GM12878 (cell line): ENCODE measurements around the gene ADCY6. TPM values are rescaled to one million over a fixed set of nuclear protein-coding genes. Genes with fewer than 3 reads are reported as not detected.

Source experiments
- ATAC-seq: fragments of 200-7000 bp; cut with Tn5 transposase; 3 replicates; pipeline ENCODE4 v1.9.1; 2020; ENCODE audit warnings: mild to moderate bottlenecking, moderate library complexity
- BruUV-seq: library from RNA; stranded (reverse); fragments of 400-500 nt; replicated peaks from 2 replicates; lab custom pipeline; 2021; lab: Mats Ljungman, UMichigan
- CTCF ChIA-PET: fragments of 300-600 bp; sonication (Branson Sonifier 250); formaldehyde crosslinking; extraction: SDS; loops from one replicate; lab custom pipeline; 2021; ENCODE audit warnings: inconsistent platforms; lab: Yijun Ruan, JAX
- POLR2A ChIA-PET: fragments of 350-600 bp; formaldehyde crosslinking; extraction: SDS; loops from one replicate; lab custom pipeline; 2021; ENCODE audit warnings: inconsistent platforms; lab: Charles Lee
- RAD21 ChIA-PET: fragments of 300-600 bp; sonication (Branson Sonifier 250); formaldehyde crosslinking; loops from one replicate; lab custom pipeline; 2023; ENCODE audit warnings: antibody characterized with exemption; ENCODE audit not compliant: unreplicated experiment; lab: Charles Lee
- SMC1A ChIA-PET: fragments of 300-600 bp; sonication (Branson Sonifier 250); formaldehyde crosslinking; loops from one replicate; lab custom pipeline; 2023; ENCODE audit not compliant: unreplicated experiment, uncharacterized antibody; lab: Charles Lee
- DNase-seq: peaks from one replicate; pipeline ENCODE4 v3.0.0-alpha.2; 2011; ENCODE audit warnings: low read depth, low spot score
- FAIRE-seq: peaks from 3 replicates; lab custom pipeline; 2011; peaks lifted over from hg19 to GRCh38; lab: Jason Lieb, UNC
- H2AFZ ChIP-seq: 2 replicates; pipeline ENCODE4 v1.6.0; 2011; ENCODE audit warnings: low read depth, low read length, control low read depth; ENCODE audit not compliant: control insufficient read depth
- H3K27ac ChIP-seq: 2 replicates; pipeline ENCODE4 v1.5.1; 2011; ENCODE audit warnings: control low read depth; ENCODE audit not compliant: control insufficient read depth, insufficient read depth
- H3K27me3 ChIP-seq, 2 experiments: replicated peaks in 1 of 2; 2 replicates each; pipeline versions ENCODE4 v1.6.0 to v1.6.1; 2011; ENCODE audit warnings: low read length in 1 of 2; ENCODE audit not compliant: control insufficient read depth in 2 of 2, insufficient read depth in 2 of 2
- H3K36me3 ChIP-seq, 2 experiments: 2 replicates each; pipeline ENCODE4 v1.5.1; 2011; ENCODE audit warnings: low read length in 1 of 2; ENCODE audit not compliant: control insufficient read depth in 2 of 2, insufficient read depth in 2 of 2
- H3K4me1 ChIP-seq: 2 replicates; pipeline ENCODE4 v1.6.1; 2011; ENCODE audit warnings: mild to moderate bottlenecking, low read length, moderate library complexity, mixed read lengths; ENCODE audit not compliant: control insufficient read depth, insufficient read depth
- H3K4me2 ChIP-seq: 2 replicates; pipeline ENCODE4 v1.6.0; 2011; ENCODE audit warnings: control low read depth; ENCODE audit not compliant: control insufficient read depth, insufficient read depth
- H3K4me3 ChIP-seq: fragments of 200-600 bp; sonication (generic); 2 replicates; pipeline ENCODE4 v1.5.1; 2016
- H3K79me2 ChIP-seq: 2 replicates; pipeline ENCODE4 v1.6.0; 2011; ENCODE audit warnings: low read length; ENCODE audit not compliant: control insufficient read depth, insufficient read depth
- H3K9ac ChIP-seq: 2 replicates; pipeline ENCODE4 v1.8.0; 2011; ENCODE audit warnings: low read length, control low read depth, mixed read lengths; ENCODE audit not compliant: control insufficient read depth, insufficient read depth
- H3K9me3 ChIP-seq: replicated peaks from 3 replicates; pipeline ENCODE4 v1.5.1; 2011; ENCODE audit warnings: mild to moderate bottlenecking, low read length; ENCODE audit not compliant: control insufficient read depth, insufficient read depth
- H4K20me1 ChIP-seq: 2 replicates; pipeline ENCODE4 v1.6.0; 2011; ENCODE audit not compliant: control insufficient read depth, insufficient read depth
- ASH2L ChIP-seq: fragments of 300-600, 200-600 bp; sonication (generic); IDR thresholded peaks from 2 replicates; pipeline ENCODE4 v1.6.1; 2017; ENCODE audit warnings: low read depth, mild to moderate bottlenecking, borderline replicate concordance
- CBX5 ChIP-seq: sonication (generic); IDR thresholded peaks from 2 replicates; pipeline ENCODE4 v1.6.1; 2016; ENCODE audit warnings: low read depth, moderate library complexity, mild to moderate bottlenecking, inconsistent platforms
- CHD4 ChIP-seq: fragments of 200-600 bp; sonication (generic); IDR thresholded peaks from 2 replicates; pipeline ENCODE4 v1.6.1; 2016; ENCODE audit warnings: mild to moderate bottlenecking
- CREM ChIP-seq: IDR thresholded peaks from 2 replicates; pipeline ENCODE4 v1.6.1; 2014; ENCODE audit warnings: antibody characterized with exemption, low read depth
- ESRRA ChIP-seq: IDR thresholded peaks from 2 replicates; pipeline ENCODE4 v1.6.1; 2012; ENCODE audit warnings: mild to moderate bottlenecking, low read length, improper control_type of control experiment
- HCFC1 ChIP-seq: fragments of 150-350 bp; IDR thresholded peaks from 2 replicates; pipeline ENCODE4 v1.6.1; 2014; ENCODE audit warnings: low read length
- KDM1A ChIP-seq: fragments of 200-600 bp; sonication (generic); IDR thresholded peaks from 2 replicates; pipeline ENCODE4 v1.6.1; 2016; ENCODE audit warnings: borderline replicate concordance
- MEF2A ChIP-seq: IDR thresholded peaks from 2 replicates; pipeline ENCODE4 v1.6.1; 2011; ENCODE audit warnings: low read depth, mild to moderate bottlenecking, low read length, moderate library complexity; ENCODE audit not compliant: insufficient read depth
- NR2C2 ChIP-seq: IDR thresholded peaks from 2 replicates; pipeline ENCODE4 v1.6.1; 2011; ENCODE audit warnings: borderline replicate concordance, low read depth; ENCODE audit not compliant: control insufficient read depth, insufficient read length
- NRF1 ChIP-seq: conservative IDR thresholded peaks from 2 replicates; pipeline ENCODE4 v1.6.1; 2011; ENCODE audit warnings: mild to moderate bottlenecking, low read depth, low read length, improper control_type of control experiment
- POLR2A ChIP-seq: IDR thresholded peaks from 2 replicates; pipeline ENCODE4 v1.6.1; 2011; ENCODE audit warnings: low read depth, mild to moderate bottlenecking, low read length
- SMC3 ChIP-seq: IDR thresholded peaks from 2 replicates; pipeline ENCODE4 v1.6.1; 2011; ENCODE audit warnings: low read length, improper control_type of control experiment, borderline replicate concordance
- SP1 ChIP-seq: IDR thresholded peaks from one replicate; pipeline ENCODE4 v1.6.1; 2011; ENCODE audit warnings: low read depth, low read length
- SRF ChIP-seq, 2 experiments: IDR thresholded peaks; 2 replicates each; pipeline ENCODE4 v1.6.1; 2011; ENCODE audit warnings: low read depth in 2 of 2, low read length in 2 of 2, mild to moderate bottlenecking in 1 of 2, moderate library complexity in 1 of 2
- TAF1 ChIP-seq: IDR thresholded peaks from 2 replicates; pipeline ENCODE4 v1.6.1; 2011; ENCODE audit warnings: mild to moderate bottlenecking, low read depth, low read length, borderline replicate concordance
- TARDBP ChIP-seq: IDR thresholded peaks from 2 replicates; pipeline ENCODE4 v1.6.1; 2016; ENCODE audit warnings: borderline replicate concordance
- YBX1 ChIP-seq: fragments of 450-650 bp; IDR thresholded peaks from 2 replicates; pipeline ENCODE4 v1.6.1; 2016; ENCODE audit warnings: antibody characterized with exemption
- WGBS: methylation state at CpG from one replicate; pipeline ENCODE4 v1.1.6; 2016; ENCODE audit warnings: low lambda C conversion rate; ENCODE audit not compliant: insufficient replicate concordance, insufficient coverage; ENCODE audit errors: missing lambda C conversion rate; 5-methylcytosine and 5-hydroxymethylcytosine counted together
- in situ Hi-C: fragments of 300-500 bp; cut with MboI; formaldehyde crosslinking; loops from 9 replicates; pipeline ENCODE4 v1.14.3; 2018; ENCODE audit warnings: mixed read lengths
- intact Hi-C: fragments of 100-400 bp; cut with micrococcal nuclease; formaldehyde crosslinking; loops from one replicate; pipeline ENCODE4 v1.14.2; 2022; ENCODE audit not compliant: unreplicated experiment
- polyA plus RNA-seq, 11 experiments: library from polyadenylated mRNA; depleted of rRNA in 4 of 11; unstranded in 6 of 11; stranded (reverse) in 5 of 11; fragments of >200 nt; fragmentation: Nextera tagmentation in 4 of 11; fragmentation: Illumina TruSeq in 1 of 11; extraction: Ambion mirVana in 4 of 11; extraction: Trizol in 1 of 11; gene quantifications; 1 replicate in 1 of 11; 2 replicates in 10 of 11; pipeline versions ENCODE4 v1.2.1 to v1.2.3, GENCODE V29; 2011 to 2016; ENCODE audit warnings: inconsistent platforms in 2 of 11, missing spikeins in 2 of 11, low read depth in 1 of 11
- total RNA-seq, 4 experiments: library from RNA; depleted of rRNA in 3 of 4; stranded (reverse); fragments of >200 nt in 3 of 4; fragmentation: Illumina TruSeq in 1 of 4; extraction: Trizol in 1 of 4; gene quantifications; 2 replicates each; pipeline versions ENCODE4 v1.2.1 to v1.2.3, GENCODE V29; 2013 to 2021
- TF ChIP-seq, protein P1 (sequence below): IDR thresholded peaks from 2 replicates; pipeline ENCODE4 v1.6.1; 2011; ENCODE audit warnings: borderline replicate concordance, low read depth, mild to moderate bottlenecking, moderate library complexity, mixed read lengths, low read length; ENCODE audit not compliant: insufficient read depth; ENCODE audit errors: extremely low read length
- TF ChIP-seq, protein P2 (sequence below): IDR thresholded peaks from 2 replicates; pipeline ENCODE4 v1.6.1; 2011; ENCODE audit warnings: mild to moderate bottlenecking, low read depth, low read length, moderate library complexity; ENCODE audit not compliant: insufficient replicate concordance
- TF ChIP-seq, protein P3 (sequence below), 3 experiments: IDR thresholded peaks in 2 of 3; conservative IDR thresholded peaks in 1 of 3; 2 replicates each; pipeline ENCODE4 v1.5.1; 2011; ENCODE audit warnings: low read depth in 3 of 3, low read length in 3 of 3, mild to moderate bottlenecking in 3 of 3, control low read depth in 2 of 3, moderate library complexity in 2 of 3, inconsistent platforms in 1 of 3, mixed read lengths in 1 of 3; ENCODE audit not compliant: control insufficient read depth in 2 of 3, insufficient read depth in 1 of 3; ENCODE audit errors: extremely low read depth in 1 of 3
- TF ChIP-seq, protein P4 (sequence below): IDR thresholded peaks from 2 replicates; pipeline ENCODE4 v1.6.1; 2011; ENCODE audit warnings: low read depth, low read length, improper control_type of control experiment, borderline replicate concordance

Gene ADCY6
- total and polyA plus RNA-seq, 10 of the 15 experiments (the other 5 are each of a cell fraction or from before 2014, with no cell fraction given) = 0.03 to 2.0 (median 0.14) TPM; not detected in 1

DNA sequence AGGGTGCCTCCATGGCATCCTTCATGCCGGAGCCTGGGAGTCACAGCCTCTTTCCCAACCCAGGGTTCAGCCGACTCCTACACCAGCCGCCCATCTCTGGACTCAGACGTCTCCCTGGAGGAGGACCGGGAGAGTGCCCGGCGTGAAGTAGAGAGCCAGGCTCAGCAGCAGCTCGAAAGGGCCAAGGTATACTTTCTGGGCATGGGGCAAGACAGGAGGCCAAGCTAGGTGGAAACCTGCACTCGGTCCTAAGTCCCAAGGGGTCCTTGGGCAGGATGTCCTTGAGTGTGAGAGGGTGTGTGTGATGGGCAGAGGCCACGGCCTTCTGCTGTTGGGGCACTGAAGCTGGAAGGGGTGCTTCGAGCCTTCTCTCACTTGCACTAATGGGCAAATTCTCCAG, 34.4 kb upstream of the ADCY6 start (continued):
- TF ChIP-seq SMC3 = no peak
- TF ChIP-seq KDM1A = no peak
- TF ChIP-seq TARDBP = no peak
- no peak for TF ChIP-seq ESRRA
- no peak for TF ChIP-seq ASH2L
- TF ChIP-seq MEF2A = no peak

DNA sequence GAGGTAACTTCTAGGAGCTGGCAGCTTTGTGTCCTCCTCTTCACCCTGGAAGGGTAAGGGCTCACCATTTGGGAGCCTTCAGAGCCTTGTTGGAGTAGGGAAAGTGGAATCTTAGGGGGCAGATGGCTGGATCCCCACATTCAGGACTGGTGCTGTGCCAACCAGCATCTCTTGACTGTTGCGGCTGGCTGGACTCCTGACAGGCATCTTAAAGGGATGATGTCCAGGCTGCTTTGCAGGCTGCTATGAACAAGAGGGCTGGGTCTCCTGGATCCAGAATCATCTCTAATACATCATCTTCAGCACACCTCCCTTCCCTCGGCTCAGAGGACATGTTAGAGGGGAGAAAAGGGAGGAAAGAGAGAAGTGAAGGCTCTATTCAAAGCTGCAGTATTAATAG, 33.8 kb upstream of the ADCY6 start:
- SMC1A ChIA-PET = no interaction called here
- no peak overlapping the region for H3K4me3 ChIP-seq
- no TSS peak for BruUV-seq
- H3K4me1 ChIP-seq = peaks cover 4% of the 10 kb centered on the region; the same call in 1 of the 2 replicates
- H3K9ac ChIP-seq = no peak overlapping the region
- intact Hi-C loops (no loop called here), in situ Hi-C loops (no loop called here)
- H3K36me3 ChIP-seq = no peaks in the 10 kb centered on the region
- no peaks in the 10 kb centered on the region for H3K9me3 ChIP-seq
- H3K79me2 ChIP-seq = no peaks in the 10 kb centered on the region
- peaks cover 2% of the 10 kb centered on the region in 2 experiments; a peak in 3 of 4 replicates for H3K27me3 ChIP-seq
- FAIRE-seq (no peak), ATAC-seq (no peak), DNase-seq (no peak)
- no peaks in the 10 kb centered on the region for H4K20me1 ChIP-seq
- POLR2A ChIA-PET = no interaction called here
- 47% methylated on average over 2 of the region's 2 CpGs for WGBS
- CTCF ChIA-PET = interaction anchor here (0.6 to 4.2 kb wide), 3 partner anchors 8 to 82 kb away, joined by 3 to 26 read pairs (median 6); a partner anchor contains a TSS
- no peak overlapping the region for H3K4me2 ChIP-seq
- H2AFZ ChIP-seq = no peak overlapping the region
- RAD21 ChIA-PET = no interaction called here
- H3K27ac ChIP-seq = no peak overlapping the region
- TF ChIP-seq CHD4 (no peak), NRF1 (no peak), HCFC1 (no peak), CREM (no peak), SRF (IDR thresholded peaks at IDR 0.05; ENCODE audit: low read depth in 2 of 2, low read length in 2 of 2) (no peak), NR2C2 (no peak), YBX1 (no peak), SP1 (no peak), CBX5 (no peak), POLR2A (no peak), TAF1 (no peak)
- TF ChIP-seq, protein P1, sequence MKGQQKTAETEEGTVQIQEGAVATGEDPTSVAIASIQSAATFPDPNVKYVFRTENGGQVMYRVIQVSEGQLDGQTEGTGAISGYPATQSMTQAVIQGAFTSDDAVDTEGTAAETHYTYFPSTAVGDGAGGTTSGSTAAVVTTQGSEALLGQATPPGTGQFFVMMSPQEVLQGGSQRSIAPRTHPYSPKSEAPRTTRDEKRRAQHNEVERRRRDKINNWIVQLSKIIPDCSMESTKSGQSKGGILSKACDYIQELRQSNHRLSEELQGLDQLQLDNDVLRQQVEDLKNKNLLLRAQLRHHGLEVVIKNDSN = no peak
- TF ChIP-seq, protein P2, sequence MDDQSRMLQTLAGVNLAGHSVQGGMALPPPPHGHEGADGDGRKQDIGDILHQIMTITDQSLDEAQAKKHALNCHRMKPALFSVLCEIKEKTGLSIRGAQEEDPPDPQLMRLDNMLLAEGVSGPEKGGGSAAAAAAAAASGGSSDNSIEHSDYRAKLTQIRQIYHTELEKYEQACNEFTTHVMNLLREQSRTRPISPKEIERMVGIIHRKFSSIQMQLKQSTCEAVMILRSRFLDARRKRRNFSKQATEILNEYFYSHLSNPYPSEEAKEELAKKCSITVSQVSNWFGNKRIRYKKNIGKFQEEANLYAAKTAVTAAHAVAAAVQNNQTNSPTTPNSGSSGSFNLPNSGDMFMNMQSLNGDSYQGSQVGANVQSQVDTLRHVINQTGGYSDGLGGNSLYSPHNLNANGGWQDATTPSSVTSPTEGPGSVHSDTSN = no peak
- TF ChIP-seq, protein P3, sequence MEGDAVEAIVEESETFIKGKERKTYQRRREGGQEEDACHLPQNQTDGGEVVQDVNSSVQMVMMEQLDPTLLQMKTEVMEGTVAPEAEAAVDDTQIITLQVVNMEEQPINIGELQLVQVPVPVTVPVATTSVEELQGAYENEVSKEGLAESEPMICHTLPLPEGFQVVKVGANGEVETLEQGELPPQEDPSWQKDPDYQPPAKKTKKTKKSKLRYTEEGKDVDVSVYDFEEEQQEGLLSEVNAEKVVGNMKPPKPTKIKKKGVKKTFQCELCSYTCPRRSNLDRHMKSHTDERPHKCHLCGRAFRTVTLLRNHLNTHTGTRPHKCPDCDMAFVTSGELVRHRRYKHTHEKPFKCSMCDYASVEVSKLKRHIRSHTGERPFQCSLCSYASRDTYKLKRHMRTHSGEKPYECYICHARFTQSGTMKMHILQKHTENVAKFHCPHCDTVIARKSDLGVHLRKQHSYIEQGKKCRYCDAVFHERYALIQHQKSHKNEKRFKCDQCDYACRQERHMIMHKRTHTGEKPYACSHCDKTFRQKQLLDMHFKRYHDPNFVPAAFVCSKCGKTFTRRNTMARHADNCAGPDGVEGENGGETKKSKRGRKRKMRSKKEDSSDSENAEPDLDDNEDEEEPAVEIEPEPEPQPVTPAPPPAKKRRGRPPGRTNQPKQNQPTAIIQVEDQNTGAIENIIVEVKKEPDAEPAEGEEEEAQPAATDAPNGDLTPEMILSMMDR (IDR thresholded peaks at IDR 0.05 in 2 of 3, conservative IDR thresholded peaks at IDR 0.05 in 1 of 3; ENCODE audit: control insufficient read depth in 2 of 3, extremely low read depth in 1 of 3, insufficient read depth in 1 of 3, low read depth in 3 of 3, low read length in 3 of 3) = no peak
- TF ChIP-seq, protein P4, sequence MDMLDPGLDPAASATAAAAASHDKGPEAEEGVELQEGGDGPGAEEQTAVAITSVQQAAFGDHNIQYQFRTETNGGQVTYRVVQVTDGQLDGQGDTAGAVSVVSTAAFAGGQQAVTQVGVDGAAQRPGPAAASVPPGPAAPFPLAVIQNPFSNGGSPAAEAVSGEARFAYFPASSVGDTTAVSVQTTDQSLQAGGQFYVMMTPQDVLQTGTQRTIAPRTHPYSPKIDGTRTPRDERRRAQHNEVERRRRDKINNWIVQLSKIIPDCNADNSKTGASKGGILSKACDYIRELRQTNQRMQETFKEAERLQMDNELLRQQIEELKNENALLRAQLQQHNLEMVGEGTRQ = no peak
